Measurements from ENCODE around the gene SIK2.

GRCh38 chr11:111654601-111655000 is 52.4 kb downstream of the SIK2 start:
- TF ChIP-seq CTCF (IDR thresholded peaks at IDR 0.05; ENCODE audit: insufficient read depth, low read depth, low read length) (no peak), EZH2 (IDR thresholded peaks at IDR 0.05; ENCODE audit: insufficient read depth, low read length) (no peak)
